ENCODE results near the gene PRRX2. TPM values are rescaled to one million over a fixed set of nuclear protein-coding genes. Genes with fewer than 3 reads are reported as not detected.
A peak's percentile ranks its signal among the peaks of the same experiment; 100 is the strongest.

PRRX2 gene
- total RNA-seq, 1 donor from 2014 or later, result 10.1 TPM

- Mint-ChIP-seq H3K4me3 (no peak overlapping the region), H3K27me3 (ENCODE audit: low read depth) (no peaks in the 10 kb centered on the region), H3K4me1 (peaks cover 38% of the 10 kb centered on the region), H3K9me3 (no peaks in the 10 kb centered on the region), H3K27ac (peak overlapping the region; percentile 72), H3K36me3 (peaks cover 7% of the 10 kb centered on the region)
- TF ChIP-seq, protein P1, sequence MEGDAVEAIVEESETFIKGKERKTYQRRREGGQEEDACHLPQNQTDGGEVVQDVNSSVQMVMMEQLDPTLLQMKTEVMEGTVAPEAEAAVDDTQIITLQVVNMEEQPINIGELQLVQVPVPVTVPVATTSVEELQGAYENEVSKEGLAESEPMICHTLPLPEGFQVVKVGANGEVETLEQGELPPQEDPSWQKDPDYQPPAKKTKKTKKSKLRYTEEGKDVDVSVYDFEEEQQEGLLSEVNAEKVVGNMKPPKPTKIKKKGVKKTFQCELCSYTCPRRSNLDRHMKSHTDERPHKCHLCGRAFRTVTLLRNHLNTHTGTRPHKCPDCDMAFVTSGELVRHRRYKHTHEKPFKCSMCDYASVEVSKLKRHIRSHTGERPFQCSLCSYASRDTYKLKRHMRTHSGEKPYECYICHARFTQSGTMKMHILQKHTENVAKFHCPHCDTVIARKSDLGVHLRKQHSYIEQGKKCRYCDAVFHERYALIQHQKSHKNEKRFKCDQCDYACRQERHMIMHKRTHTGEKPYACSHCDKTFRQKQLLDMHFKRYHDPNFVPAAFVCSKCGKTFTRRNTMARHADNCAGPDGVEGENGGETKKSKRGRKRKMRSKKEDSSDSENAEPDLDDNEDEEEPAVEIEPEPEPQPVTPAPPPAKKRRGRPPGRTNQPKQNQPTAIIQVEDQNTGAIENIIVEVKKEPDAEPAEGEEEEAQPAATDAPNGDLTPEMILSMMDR (IDR thresholded peaks at IDR 0.05; ENCODE audit: unreplicated experiment), result no peak
- DNase-seq (ENCODE audit: low spot score in 2 of 2, unreplicated experiment in 2 of 2), result no peak
These were observed 36.7 kb upstream of the PRRX2 start for GRCh38 chr9:129628709-129629108.

DNA sequence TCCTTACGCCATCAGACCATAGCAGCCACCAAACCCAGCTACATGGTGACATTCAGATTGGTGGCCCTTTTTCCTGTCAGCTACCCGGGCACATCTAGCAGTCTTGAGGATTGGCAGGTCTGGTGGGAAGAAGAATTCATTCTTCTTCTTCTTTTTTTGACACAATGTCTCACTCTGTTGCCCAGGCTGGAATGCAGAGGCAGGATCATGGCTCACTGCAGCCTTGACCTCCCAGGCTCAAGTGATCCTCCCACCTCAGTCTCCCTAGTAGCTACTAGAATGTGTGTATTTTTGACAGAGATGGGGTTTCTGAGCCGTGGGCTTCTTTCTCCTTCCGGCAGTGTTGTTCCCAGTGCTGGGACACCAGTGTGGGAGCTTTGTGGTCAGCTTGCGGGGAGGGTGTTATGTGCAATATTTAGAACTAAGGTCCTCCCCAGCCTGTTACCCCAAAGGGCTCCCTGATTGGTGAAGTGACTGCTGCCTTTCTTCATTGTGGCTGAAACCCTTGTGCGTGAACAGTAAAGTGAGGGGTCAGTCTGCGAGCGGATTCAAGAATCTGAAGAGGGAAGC, 36.1 kb upstream of the PRRX2 start:
- peaks cover 10% of the 10 kb centered on the region for H3K36me3 Mint-ChIP-seq
- DNase-seq (ENCODE audit: low spot score in 2 of 2, unreplicated experiment in 2 of 2), result no peak
- H3K4me1 Mint-ChIP-seq, result peaks cover 35% of the 10 kb centered on the region
- H3K27me3 Mint-ChIP-seq (ENCODE audit: low read depth), result no peaks in the 10 kb centered on the region
- H3K4me3 Mint-ChIP-seq, result no peak overlapping the region
- H3K27ac Mint-ChIP-seq, result no peak overlapping the region
- TF ChIP-seq, protein P1 (IDR thresholded peaks at IDR 0.05; ENCODE audit: unreplicated experiment), result no peak
- no peaks in the 10 kb centered on the region for H3K9me3 Mint-ChIP-seq

DNA sequence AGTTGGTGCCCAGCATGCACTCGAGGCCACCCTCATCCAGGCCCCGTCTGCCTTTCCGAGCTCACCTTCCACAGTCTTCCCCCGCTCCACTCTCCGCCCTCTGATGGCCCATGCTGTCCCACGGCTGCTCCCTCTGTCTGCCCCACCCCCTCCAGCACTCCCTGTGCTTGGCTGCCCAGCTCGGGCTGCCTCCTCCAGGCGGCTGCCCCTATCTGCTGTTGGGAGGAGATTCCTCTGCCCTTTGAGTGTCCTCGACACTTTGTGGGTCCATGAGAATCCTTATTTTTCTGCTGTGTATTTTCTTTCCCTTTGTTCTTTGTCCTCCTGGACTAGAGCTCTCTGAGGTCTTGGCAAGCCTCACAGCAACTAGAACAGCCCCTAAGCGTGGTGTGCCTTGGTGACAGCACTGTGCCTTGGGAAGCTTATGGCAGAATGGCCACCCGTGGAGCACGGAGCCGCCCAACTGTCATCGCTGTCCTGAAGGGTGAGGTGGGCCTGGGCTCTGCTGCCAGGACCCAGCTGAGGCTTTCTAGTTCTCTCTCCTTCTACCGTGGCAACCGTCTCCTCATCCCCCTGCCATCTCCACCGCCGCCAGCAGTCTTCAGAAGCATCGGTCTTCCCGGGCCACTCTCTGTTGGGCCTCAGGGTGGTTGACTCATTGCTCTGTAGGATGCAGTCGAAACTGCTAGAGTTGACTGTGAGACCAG, 34.3 kb upstream of the PRRX2 start:
- peaks cover 34% of the 10 kb centered on the region for H3K4me1 Mint-ChIP-seq
- no peaks in the 10 kb centered on the region for H3K27me3 Mint-ChIP-seq (ENCODE audit: low read depth)

DNA sequence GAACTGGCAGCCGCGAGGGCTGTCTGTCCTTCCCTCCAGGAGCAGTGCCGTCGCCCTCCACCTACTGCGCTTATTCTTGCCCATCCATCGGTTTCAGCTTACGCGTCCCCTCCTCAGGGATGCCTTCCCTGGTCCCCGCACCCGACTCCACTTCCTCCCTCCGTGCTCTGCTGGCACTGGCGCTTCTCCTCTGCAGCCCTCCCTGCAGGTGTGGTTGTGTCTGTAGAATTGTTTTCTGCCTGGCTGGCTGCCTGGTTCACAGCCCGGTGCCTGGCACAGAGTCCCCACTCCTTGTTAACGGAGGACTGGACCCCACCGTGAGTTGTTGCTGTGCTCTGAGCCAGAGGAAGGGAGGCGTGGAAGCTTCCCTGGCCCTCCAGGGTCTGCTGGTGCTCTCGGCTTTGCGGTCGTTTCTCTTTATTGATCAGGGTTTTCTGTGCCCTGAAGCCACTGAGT, 33.7 kb upstream of the PRRX2 start:
- no peaks in the 10 kb centered on the region for H3K9me3 Mint-ChIP-seq
- no peak overlapping the region for H3K4me3 Mint-ChIP-seq
- no peak for DNase-seq (ENCODE audit: low spot score in 2 of 2, unreplicated experiment in 2 of 2)
- TF ChIP-seq, protein P1 (IDR thresholded peaks at IDR 0.05; ENCODE audit: unreplicated experiment), result no peak
- H3K36me3 Mint-ChIP-seq, result peaks cover 16% of the 10 kb centered on the region
- H3K27me3 Mint-ChIP-seq (ENCODE audit: low read depth), result no peaks in the 10 kb centered on the region
- H3K27ac Mint-ChIP-seq, result no peak overlapping the region
- peaks cover 33% of the 10 kb centered on the region for H3K4me1 Mint-ChIP-seq

More for the DNA sequence above, 34.3 kb upstream of the PRRX2 start:
- Mint-ChIP-seq H3K27ac (peak overlapping the region; percentile 30), H3K36me3 (peaks cover 16% of the 10 kb centered on the region), H3K9me3 (no peaks in the 10 kb centered on the region), H3K4me3 (no peak overlapping the region)
- TF ChIP-seq, protein P1 (IDR thresholded peaks at IDR 0.05; ENCODE audit: unreplicated experiment), result no peak
- no peak for DNase-seq (ENCODE audit: low spot score in 2 of 2, unreplicated experiment in 2 of 2)

DNA sequence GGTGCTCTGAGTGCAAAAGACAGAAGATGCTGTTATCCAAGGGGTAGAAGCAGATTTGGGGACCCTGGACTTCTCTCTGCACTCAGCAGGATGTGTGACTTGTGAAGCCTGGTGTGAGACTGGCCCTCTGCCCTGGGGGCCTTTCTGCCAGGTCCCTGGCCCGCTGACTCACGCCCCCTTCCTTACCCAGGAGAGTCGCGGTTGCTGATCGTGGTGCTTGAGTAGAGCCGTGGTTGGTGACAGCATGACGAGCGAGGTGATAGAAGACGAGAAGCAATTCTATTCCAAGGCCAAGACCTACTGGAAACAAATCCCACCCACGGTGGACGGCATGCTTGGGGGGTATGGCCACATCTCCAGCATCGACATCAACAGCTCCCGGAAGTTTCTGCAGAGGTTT, 33.0 kb upstream of the PRRX2 start:
- Mint-ChIP-seq H3K4me1 (peaks cover 25% of the 10 kb centered on the region), H3K36me3 (peaks cover 16% of the 10 kb centered on the region), H3K27me3 (ENCODE audit: low read depth) (no peaks in the 10 kb centered on the region), H3K27ac (no peak overlapping the region), H3K4me3 (no peak overlapping the region), H3K9me3 (no peaks in the 10 kb centered on the region)
- no peak for DNase-seq (ENCODE audit: low spot score in 2 of 2, unreplicated experiment in 2 of 2)
- TF ChIP-seq, protein P1 (IDR thresholded peaks at IDR 0.05; ENCODE audit: unreplicated experiment), result no peak
